HG02981 (cell line): ENCODE measurements around the gene PTAFR.

ENCODE experiments used
- ATAC-seq: cut with Tn5 transposase; IDR thresholded peaks from one replicate; pipeline ENCODE4 v1.9.1; 2021; ENCODE audit warnings: mild to moderate bottlenecking, moderate library complexity; ENCODE audit not compliant: unreplicated experiment

PTAFR gene, protein sequence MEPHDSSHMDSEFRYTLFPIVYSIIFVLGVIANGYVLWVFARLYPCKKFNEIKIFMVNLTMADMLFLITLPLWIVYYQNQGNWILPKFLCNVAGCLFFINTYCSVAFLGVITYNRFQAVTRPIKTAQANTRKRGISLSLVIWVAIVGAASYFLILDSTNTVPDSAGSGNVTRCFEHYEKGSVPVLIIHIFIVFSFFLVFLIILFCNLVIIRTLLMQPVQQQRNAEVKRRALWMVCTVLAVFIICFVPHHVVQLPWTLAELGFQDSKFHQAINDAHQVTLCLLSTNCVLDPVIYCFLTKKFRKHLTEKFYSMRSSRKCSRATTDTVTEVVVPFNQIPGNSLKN

DNA sequence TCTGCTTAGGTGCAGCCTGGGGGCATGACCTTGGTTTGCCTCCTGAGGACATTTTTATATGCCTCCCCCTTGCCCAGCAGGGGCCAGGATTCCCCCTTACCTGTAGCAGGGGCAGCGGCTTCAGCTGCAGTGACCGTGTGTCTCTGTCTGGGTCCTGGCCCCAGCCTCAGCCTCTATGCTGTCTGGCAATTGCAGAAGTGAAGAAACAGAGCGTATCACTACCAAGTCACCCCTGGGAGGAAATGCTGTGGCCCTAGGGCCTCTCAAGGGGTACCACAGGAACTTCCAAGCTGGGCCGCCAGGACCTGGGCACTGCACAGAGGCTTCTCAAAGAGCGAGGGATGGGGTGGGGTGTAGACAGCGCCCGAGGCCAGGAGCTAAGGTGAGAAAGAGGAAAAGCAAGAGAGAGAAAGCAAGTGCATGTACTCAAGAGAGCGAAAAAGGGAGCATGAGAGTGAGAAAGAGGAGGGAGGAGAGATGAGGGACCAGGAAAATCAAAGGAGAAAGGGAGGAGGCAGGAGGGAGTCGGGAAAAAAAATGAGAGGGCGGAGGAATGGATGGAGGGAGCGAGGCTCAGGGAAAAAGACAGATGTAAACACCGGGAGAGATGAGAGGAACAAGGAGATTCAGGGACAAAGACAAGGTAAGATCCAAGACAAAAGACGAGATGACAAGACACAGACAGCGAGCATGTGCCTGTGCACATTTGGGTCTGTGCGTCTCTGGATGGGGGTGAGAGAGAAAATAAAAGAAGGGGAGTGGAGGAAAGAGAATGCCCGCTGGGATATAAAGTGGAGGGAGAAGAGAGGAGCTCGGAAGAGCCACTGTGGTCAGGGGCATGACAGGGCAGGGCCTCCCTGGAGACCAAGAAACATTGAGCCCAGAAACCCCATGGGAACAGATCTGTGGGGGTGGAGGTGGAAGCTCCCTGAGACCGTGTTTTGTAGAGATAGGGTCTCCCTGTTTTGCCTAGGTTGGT is at the start of gene PTAFR:
PTAFR (minus strand) TSS at position 199 of the 979 bp plus-strand sequence. CDS start 25,669 bp downstream, outside the sequence.
- ATAC-seq = peak; percentile 40

DNA sequence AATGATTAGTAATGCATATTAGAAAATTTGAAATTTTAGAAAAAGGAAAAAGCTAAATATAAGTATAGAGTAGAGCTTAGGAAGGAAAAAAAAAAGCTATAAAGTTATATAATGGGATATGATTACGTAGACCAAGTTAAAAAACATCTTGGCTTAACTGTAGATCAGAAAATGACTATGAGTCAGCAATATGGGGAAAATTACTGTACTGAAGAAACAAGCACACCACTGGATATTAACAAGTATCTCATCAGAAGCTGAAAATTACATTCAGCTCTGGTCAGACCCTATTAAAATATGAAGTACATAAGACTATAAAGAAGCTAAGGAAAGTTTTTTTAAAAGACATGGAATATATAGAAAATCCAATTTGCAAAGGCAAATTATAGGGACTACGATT is 36.8 kb upstream of the PTAFR start:
- no peak for ATAC-seq

DNA sequence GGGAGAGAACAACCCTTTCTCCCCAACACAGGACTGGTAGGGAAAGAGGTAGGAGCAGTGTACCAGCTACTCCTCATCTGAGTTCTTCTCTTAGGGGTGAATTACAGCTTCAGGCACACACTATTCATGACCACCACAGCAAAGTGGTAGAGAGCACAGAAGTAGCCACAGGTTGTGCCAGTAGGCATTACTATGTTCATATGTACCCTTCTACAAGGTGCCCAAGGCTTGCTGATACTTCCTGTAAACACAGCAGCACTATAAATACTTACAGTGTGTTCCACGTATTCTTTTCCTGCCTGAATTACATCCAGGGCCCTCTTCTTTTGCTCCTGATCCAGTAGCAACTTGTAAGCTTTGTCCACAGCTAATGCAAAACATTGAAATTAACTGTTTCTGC is 33.2 kb upstream of the PTAFR start:
- no peak for ATAC-seq

DNA sequence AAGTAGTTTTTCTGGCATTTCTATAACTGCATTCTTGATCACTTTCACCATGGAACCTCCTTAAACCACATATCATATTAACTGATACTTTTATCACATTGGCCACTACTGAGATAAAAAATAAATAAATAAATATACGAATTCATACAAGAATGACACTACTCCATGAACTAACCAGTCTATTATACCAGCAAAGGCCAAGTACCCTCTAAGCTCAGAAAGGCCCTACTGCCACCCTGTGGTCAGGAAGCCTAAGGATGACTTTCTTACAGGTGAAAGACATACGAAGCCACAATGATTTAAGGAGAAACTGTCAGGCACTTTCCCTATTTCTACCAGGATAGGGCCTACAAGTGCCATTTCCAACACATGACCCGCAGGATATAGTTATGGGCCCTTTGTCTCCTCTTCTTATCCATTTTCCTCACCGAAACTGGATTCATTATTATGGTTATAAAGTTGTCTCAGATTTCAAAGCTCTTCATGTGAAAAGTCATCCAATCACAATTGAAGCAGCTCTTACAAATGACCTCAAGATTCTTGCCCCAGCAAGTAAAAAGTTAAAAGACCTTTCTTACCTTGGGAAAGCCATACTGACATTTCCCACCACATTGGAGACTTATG is 32.4 kb upstream of the PTAFR start:
- ATAC-seq = no peak

DNA sequence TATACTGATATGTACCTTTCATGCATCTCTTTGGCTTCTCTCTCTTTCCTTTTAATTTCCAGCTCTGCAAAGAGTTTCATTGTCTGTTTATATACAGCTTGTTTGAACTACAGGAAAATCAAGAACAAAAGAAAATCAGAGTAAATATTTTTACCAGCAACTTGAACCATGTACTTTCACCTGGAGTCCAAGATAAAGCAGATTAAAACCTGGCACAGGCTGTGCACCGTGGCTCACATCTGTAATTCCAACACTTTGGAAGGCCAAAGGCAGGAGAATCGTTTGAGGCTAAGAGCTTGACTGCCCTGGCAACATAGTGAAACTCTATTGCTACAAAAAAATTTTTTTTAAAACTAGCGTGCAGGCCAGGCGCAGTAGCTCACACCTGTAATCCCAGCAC is 28.8 kb upstream of the PTAFR start:
- no peak for ATAC-seq

DNA sequence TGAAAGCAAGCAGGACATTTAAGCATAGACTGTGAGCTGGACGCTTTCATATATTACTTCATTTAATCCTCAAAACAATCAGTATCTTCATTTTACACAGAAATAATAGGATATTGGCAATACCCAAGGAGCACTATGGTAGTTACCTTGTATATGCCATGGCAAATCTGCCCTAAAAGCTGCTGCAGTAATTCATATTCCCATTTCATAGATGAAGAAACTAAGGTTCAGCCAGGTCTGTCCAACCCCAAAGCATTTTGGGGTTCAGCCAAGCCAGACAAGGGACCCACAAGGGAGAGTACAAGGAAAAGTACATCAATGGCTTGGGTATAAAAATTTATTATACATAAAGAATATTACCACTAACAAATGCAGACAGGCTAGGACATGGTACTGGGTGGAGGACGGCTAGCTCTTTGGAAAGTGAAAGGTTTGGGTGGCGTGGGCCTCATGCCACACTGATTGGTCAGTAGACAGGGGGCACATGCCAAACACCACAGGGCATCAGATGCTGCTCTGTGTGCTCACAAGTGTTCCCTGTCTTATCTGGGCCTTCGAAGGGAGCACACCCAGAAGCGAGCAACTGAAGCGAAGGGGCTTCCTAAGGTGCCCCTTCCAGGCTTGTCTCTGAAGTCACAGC is 23.9 kb upstream of the PTAFR start:
- no peak for ATAC-seq

DNA sequence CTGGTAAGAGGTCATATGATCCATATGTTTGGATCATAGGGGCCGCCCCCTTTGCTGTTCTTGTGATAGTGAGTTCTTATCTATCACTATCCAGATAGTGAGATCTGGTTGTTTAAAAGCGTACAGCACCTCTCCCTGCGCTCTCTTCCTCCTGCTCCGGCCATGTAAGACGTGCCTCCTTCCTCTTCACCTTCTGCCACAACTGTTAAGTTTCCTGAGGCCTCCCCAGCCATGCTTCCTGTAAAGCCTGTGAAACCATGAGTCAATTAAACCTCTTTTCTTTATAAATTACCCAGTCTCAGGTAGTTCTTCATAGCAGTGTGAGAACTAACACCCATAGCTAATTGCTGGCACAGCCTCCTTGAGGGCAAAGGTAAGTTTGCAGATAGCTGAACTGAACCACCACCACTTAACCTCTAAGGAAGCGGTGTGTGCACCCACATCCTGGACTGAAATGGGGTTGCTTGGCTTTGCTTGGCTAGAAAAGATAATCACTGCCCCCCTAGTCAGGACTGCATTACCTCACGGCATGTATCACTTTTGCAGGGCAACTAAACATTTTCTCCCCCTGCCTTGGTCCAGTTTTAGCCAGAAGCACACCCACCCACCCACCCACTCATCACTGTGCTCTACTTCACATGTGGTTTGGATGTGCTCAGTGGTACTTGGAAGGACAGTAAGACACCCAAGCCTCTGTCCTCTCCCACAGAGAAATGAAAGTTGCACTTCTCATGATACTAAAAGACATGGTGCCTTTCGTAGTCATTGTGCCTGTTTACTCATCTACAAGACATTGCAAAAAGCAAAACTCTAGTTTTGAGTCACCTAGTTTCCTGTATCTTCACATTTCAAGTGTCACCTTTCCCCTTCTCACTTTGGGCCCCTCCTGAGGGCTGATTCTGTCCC is 23.1 kb upstream of the PTAFR start:
- peak; percentile 80 for ATAC-seq

DNA sequence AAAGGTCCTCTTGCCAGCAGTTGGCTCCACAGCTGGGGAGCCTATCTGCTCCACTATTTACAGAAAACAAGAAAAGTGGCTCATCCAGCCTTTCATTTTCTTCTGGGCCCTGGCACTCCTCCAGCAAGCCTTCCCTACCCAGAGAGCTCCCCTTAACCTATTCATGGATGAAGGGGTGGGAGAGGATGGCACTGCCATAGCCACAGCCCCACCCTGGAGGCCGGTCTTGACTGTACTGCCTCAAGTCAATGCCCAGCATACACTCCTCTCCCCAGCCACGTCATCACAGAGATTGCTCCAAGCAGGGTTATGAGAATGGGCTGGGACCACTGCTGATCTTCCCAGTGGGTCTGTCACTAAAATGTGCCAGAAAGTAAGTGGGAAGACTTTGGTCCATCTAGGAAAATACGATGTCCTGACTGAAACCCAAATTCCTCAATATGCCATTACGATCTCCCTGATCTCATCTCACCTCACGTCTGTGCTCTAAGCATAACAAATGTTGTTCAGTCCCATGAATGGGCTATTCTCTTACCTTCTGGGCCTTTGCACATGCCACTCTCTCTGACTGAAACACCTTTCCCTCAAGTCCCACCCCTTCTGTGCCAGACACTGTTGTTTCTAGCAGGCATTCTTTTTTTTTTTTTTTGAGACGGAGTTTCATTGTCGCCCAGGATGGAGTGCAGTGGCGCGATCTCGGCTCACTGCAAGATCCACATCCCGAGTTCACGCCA is 21.4 kb upstream of the PTAFR start:
- no peak for ATAC-seq

DNA sequence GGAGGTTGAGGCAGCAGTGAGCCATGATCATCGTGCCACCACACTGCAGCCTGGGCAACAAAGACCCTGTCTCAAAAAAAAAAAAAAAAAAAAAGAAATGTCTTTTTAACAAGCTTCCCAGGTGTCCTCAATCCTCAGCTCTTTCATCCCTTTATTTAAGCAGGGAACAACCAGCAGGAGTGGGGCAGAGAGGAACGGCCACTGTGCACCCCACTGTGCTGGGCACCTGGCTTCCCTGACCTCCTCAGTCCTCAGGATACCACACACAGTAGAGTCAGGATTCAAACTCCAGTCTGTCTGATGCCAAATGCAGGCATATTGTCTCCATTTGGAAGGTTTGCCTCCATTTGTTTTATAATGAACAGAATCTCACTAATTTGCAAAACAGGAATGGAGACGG is 19.8 kb upstream of the PTAFR start:
- no peak for ATAC-seq

DNA sequence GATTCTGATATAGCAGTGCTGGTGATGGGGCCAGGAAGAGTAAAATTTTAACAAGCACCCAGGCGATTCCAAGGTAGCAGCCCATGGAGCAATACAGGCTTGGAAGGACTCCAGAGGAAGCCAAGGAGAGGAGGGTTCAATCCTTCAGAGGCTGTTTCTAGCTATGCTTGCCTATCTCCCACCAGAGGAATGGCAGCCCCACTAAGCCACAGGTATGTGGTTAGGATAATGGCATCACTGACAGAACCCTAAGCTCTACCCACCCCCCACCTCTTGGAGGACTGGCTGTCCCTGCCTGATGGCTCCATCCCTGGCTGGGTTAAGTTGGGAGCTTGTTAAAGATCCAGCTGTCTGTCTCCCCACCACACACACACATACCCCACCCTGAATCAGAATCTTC is 19.3 kb upstream of the PTAFR start:
- ATAC-seq = no peak

DNA sequence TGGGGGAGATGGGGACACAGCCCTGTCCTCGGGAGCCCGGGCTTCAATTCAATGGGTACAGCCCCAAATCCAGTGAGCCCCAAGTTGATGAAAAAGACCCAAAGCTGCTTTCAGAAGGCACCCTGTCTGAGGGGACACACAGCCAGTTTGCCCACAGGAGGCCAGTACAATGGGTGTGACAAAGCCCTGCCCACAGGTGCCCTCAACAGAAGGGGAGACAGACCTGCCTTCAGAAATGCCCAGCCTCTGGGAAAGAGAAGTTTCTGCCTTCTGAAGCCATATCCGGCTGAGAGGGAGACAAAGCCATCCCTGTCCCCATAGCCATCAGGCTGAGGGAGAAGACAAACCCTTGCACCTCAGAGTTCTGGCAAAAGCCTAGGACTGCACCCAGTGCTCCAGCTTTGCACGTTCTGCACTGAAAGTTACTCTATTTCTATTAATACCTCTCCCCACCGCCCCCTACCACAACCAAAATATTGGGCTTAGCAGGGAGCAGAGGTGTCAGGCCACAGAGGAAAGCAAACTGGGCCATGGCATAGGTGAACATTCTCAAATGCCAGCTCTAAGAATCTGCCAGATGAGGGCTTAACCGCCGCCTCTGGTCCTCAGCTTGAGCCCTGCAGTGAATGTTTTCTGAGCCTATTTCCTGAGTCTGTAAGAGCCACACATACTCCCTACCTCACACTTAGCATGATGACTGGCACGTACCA is 18.0 kb upstream of the PTAFR start:
- no peak for ATAC-seq

DNA sequence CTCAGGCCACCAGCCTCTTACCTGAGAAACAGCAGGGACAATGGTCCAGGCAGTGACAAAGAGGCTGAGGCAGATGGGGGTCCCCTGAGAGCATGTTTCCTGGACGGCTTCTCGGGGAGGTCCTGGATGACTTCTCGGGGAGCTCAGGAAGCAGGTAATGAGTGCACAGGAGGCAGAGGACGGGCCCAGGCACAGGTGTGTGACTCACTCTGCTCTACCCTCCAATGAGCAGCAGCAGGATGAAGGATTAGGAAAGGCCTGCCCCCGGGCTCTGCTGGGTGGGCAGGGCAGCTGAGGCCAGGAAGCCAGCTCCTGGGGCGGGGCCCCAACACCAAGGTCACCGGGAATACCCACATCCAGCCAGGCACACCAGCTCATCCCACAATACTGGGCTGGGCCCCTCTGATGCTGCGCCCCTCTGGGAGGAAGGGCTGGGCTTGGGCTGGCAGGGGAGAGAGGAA is 17.2 kb upstream of the PTAFR start:
- ATAC-seq = no peak

DNA sequence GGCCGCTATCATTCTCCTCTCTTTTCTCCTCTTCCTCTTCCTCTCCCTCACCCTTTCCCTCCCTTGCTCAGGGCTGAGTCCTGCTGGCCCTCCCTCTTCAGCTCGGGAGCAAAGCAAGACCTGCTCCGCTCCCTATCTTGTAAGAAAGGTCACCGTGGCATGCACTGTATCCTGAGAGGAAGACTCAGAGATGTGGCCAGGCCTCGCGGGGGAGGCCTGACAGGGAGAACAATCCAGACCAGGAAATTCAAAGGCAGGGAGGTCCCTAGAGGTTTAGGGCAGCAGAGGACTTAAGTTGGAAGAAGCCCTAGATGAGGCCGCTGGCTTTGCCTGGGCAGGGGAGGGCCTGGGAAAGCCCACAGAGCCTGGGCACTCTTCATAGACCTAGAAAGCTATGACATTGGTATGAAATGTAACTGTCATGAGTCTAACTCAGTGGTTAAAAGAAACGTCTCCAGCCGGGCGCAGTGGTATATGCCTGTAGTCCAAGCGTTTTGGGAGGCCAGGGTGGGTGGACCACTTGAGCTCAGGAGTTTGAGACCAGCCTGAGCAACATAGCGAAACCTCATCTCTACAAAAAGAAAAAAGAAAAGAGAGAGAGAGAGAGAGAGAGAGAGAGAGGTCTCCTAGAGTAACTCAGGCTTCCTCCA is 14.6 kb upstream of the PTAFR start:
- no peak for ATAC-seq

DNA sequence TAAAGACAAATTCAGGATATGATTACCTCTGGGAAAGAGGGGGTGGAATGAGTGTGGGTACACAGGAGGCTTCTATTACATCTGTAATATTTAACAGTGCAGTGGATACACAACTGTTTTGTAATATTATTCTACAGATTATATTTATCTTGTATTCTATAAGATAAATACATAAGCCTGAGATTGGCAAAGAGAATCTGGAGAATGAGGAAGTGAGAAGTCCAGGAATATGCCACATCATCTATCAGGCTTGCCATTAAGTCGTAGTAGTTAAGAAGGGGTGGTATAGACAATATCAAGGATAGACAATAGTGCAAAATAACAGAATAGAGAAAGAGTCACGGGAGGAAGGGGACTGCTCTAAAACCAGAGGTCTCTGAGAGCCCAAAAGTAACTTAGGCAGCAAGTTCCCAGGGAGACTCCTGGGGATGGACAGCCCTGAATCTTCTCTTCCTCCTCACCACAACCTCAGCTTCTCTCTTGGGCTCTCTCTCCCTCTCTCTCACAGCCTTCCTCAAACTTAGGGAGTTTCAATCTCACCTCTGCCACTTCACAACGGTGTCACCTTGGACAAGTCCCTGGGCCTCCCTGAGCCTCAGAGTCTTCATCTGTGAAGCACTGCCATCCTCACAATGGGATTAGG is 14.0 kb upstream of the PTAFR start:
- no peak for ATAC-seq

DNA sequence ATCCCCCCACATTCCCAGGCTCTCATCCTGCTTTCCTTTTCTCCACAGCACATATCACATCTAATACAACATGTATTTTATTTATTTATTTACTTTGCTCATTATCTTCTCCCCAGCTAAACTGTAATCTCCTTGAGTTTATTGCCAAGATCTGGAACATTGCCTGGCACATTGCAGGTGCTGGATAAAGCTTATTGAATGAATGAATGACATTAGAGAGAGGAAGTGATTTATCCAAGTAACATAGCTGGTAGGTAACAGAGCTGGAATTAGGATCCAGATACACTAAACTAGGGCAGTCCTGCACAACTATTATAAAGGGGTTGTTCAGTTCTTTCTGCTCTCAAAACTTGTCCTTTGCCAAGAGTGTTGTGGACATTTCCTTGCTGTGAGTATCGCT is 8.6 kb upstream of the PTAFR start:
- ATAC-seq = no peak

DNA sequence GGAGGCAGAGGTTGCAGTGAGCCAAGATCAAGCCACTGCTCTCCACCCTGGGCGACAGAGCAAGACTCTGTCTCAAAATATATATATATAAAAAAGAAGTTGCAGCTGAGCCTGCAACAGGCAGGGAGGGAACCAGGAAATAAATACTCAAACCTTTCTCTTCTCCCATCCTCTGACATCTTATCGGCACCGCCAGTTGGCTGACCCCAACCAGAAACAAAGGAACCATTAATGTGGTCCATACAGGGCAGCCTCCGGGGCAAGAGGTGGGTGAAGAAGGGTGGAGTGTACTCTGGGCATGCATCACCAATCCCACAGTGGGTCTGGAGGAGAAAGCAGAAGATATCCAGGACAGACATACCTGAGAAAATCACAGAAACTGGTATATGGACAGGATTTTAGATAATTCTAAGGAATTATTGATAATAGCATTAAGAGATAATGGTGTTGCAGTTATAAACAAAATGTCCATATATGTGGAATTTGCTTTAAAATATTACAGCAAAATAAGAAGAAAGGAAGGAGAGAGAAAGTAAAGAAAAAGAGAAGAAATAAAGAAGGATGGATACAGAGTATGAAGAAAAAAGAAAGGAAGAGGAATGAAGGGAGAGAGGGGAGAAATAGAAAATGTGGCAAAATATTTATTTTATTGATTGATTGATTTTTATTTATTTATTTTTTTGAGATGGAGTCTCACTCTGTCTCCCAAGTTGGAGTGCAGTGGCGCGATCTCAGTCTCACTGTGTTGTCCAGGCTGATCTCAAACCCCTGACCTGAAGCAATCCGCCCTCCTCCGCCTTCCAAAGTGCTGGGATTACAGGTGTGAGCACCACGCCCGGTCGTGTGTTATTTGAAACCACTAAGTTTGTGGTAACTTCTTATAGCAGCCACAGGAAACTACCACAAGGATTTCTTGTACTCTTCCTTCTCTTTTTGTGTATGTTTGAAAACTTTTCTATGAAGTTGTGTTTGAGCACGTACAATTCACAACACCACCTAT is 4.1 kb upstream of the PTAFR start:
- ATAC-seq = no peak
